HEK293T (cell line): ENCODE results near the gene ANKRD44.

Source experiments
- FOXK2 ChIP-seq: fragments of 450-650 bp; IDR thresholded peaks from 2 replicates; pipeline ENCODE4 v1.6.1; 2016; ENCODE audit warnings: mild to moderate bottlenecking
- FOXM1 ChIP-seq: fragments of 450-650 bp; IDR thresholded peaks from 2 replicates; pipeline ENCODE4 v1.6.1; 2017; ENCODE audit warnings: mild to moderate bottlenecking, borderline replicate concordance
- SP1 ChIP-seq: fragments of 450-650 bp; IDR thresholded peaks from 2 replicates; pipeline ENCODE4 v1.6.1; 2017
- SUZ12 ChIP-seq: fragments of 450-650 bp; IDR thresholded peaks from 2 replicates; pipeline ENCODE4 v1.6.1; 2016; ENCODE audit warnings: mild to moderate bottlenecking
- TARDBP ChIP-seq: fragments of 450-650 bp; IDR thresholded peaks from 2 replicates; pipeline ENCODE4 v1.6.1; 2016
- ZNF384 ChIP-seq: fragments of 450-650 bp; IDR thresholded peaks from 2 replicates; pipeline ENCODE4 v1.6.1; 2016

DNA sequence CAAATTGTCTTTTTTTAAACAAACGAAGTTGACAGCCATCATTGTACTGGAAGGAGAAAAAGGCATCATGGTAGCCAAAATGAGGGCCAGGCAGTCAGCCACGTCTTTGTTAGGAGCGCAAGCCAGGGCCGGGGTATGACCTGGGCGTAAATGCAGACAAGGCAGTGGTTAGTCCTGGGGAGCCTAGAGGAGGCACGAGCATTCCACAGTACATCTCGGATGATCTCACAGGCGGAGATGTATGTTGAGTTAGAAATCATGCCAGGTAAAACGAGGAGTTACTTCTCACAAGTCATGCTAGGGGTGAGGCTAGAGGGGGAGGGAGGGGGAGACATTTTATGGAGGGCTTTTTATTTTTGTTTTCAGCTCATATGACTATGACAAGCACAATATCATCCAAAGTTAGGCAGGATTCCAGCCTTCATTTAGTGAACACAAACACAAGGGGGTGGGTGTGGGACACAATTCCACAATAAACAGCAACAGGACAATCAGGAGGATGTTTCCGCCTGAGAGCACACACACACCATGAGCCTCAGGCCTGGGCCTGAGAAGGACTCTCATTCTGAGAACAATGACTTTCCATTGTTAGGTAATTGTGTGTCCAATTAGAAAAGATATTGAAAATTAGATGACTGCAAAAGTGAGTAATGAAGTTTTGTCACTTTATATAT is 319.7 kb downstream of the ANKRD44 start:
- TF ChIP-seq TARDBP (no peak), SUZ12 (no peak), SP1 (no peak), FOXK2 (no peak), FOXM1 (no peak), ZNF384 (no peak)
